ENCODE data around the gene KCNQ5. TPM values are rescaled to one million over a fixed set of nuclear protein-coding genes. Genes with fewer than 3 reads are reported as not detected.

KCNQ5 gene
- total and polyA plus RNA-seq, 2 of the 8 experiments (the other 6 are each of a cell fraction or from before 2014, with no cell fraction given): 0.83 to 1.2 TPM

DNA sequence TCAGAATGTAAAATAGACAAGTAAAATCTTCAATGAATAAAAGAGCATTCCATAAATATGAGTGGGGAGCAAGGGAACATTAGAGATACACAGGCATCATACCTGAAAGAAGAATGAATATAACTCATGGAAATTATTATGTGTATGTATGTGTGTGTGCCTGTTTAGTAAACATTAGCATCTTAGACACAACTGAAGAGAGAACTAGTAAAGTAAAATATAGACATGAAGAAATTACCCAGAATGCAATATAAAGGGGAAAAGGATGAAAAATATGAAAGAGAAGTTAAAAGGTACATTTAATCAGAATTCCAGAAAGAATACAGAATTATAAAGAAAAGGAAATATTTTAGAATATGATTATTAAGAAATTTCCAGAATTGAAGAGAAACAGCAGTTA, 264.3 kb downstream of the KCNQ5 start:
- CTCF ChIA-PET (ENCODE audit: partially characterized antibody): interaction anchor here (1.0 kb wide), 1 partner anchor 475 kb away, joined by 4 read pairs; no protein-coding TSS in a partner anchor
- FAIRE-seq: no peak

More for the DNA sequence above, 264.3 kb downstream of the KCNQ5 start:
- no peak for DNase-seq (ENCODE audit: low read depth in 1 of 2, low spot score in 2 of 2)
- H2BK5ac ChIP-seq (ENCODE audit: low read depth, low read length): no peak overlapping the region
- H3K79me2 ChIP-seq (ENCODE audit: control insufficient read depth in 1 of 2, insufficient read depth in 2 of 2, low read length in 2 of 2): no peaks in the 10 kb centered on the region
- H3K4me3 ChIP-seq (ENCODE audit: extremely low read depth in 1 of 4, insufficient read depth in 2 of 4, low read depth in 3 of 4, low read length in 4 of 4): no peak overlapping the region
- no peak overlapping the region for H2BK120ac ChIP-seq (replicated peaks; ENCODE audit: low read depth, low read length)
- H3K14ac ChIP-seq (ENCODE audit: insufficient read length): no peak overlapping the region
- no peaks in the 10 kb centered on the region for H3K9me3 ChIP-seq (ENCODE audit: insufficient read depth in 2 of 2, low read depth in 1 of 2, low read length in 1 of 2)
- H2AFZ ChIP-seq (ENCODE audit: low read length): no peak overlapping the region
- no peak overlapping the region for H4K8ac ChIP-seq (ENCODE audit: extremely low read depth, insufficient read depth, low read length)
- H3K27ac ChIP-seq (ENCODE audit: low read depth, low read length): no peak overlapping the region
- H4K20me1 ChIP-seq (replicated peaks in 1 of 2; ENCODE audit: control insufficient read depth in 1 of 2, insufficient read depth in 2 of 2, low read length in 2 of 2): no peaks in the 10 kb centered on the region
- H2BK20ac ChIP-seq (ENCODE audit: low read length): no peak overlapping the region
- no peak overlapping the region for H3K18ac ChIP-seq (ENCODE audit: extremely low read depth, low read length)
- no peaks in the 10 kb centered on the region for H3K36me3 ChIP-seq (ENCODE audit: control insufficient read depth in 2 of 4, insufficient read depth in 4 of 4, low read length in 3 of 4)
- no peak overlapping the region for H4K5ac ChIP-seq (ENCODE audit: insufficient read length, low read depth, low read length)
- no peak overlapping the region for H4K91ac ChIP-seq (replicated peaks; ENCODE audit: insufficient read length, low read length)
- H3K4ac ChIP-seq (replicated peaks; ENCODE audit: insufficient read length, low read depth, low read length): no peak overlapping the region
- H3K56ac ChIP-seq (replicated peaks; ENCODE audit: insufficient read length, low read depth, low read length): no peak overlapping the region
- H2BK15ac ChIP-seq (ENCODE audit: low read length): no peak overlapping the region
- no peaks in the 10 kb centered on the region for H3K79me1 ChIP-seq (ENCODE audit: low read depth, low read length)
- H3K23ac ChIP-seq (ENCODE audit: insufficient read length): no peak overlapping the region
- no peaks in the 10 kb centered on the region for H3K27me3 ChIP-seq (replicated peaks in 1 of 4; ENCODE audit: control insufficient read depth in 3 of 4, extremely low read depth in 1 of 4, insufficient read depth in 3 of 4, low read length in 3 of 4)
- no peak overlapping the region for H3K4me2 ChIP-seq (ENCODE audit: insufficient read depth in 1 of 2, low read depth in 2 of 2, low read length in 2 of 2)
- no peak overlapping the region for H3K9ac ChIP-seq (replicated peaks in 1 of 4; ENCODE audit: extremely low read depth in 1 of 4, low read depth in 3 of 4, low read length in 3 of 4)
- H3K4me1 ChIP-seq (replicated peaks in 1 of 4; ENCODE audit: control insufficient read depth in 3 of 4, insufficient read depth in 4 of 4, low read length in 3 of 4): no peaks in the 10 kb centered on the region
- TF ChIP-seq GABPA (IDR thresholded peaks at IDR 0.05; ENCODE audit: borderline replicate concordance, insufficient read depth, low read length) (no peak), EP300 (IDR thresholded peaks at IDR 0.05; ENCODE audit: borderline replicate concordance in 1 of 2, low read depth in 2 of 2, low read length in 2 of 2) (no peak), SIN3A (conservative IDR thresholded peaks at IDR 0.05 in 1 of 2, IDR thresholded peaks at IDR 0.05 in 1 of 2; ENCODE audit: low read depth in 1 of 2, low read length in 2 of 2) (no peak), EGR1 (IDR thresholded peaks at IDR 0.05; ENCODE audit: borderline replicate concordance, low read depth, low read length) (no peak), RFX5 (IDR thresholded peaks at IDR 0.05; ENCODE audit: borderline replicate concordance, low read depth, low read length) (no peak)
- H3K23me2 ChIP-seq (ENCODE audit: low read depth, low read length): no peaks in the 10 kb centered on the region
- POLR2A ChIA-PET (ENCODE audit: partially characterized antibody): no interaction called here
- no peak overlapping the region for H2BK12ac ChIP-seq (ENCODE audit: low read depth, low read length)
- H2AK5ac ChIP-seq (ENCODE audit: low read depth, low read length): no peak overlapping the region

Measured in H1 (cell line).